ENCODE results near the gene LTK. TPM values are rescaled to one million over a fixed set of nuclear protein-coding genes. Genes with fewer than 3 reads are reported as not detected.

Gene LTK
- total and polyA plus RNA-seq, 8 donors = 1.2 to 25.2 (median 6.5) TPM

- TF ChIP-seq EP300 (IDR thresholded peaks at IDR 0.05) (no peak), POLR2AphosphoS5 (IDR thresholded peaks at IDR 0.05) (peak in 1 of 3 donors; percentile 30)
- peak; percentile 86 to 91 for DNase-seq
- H3K9me3 ChIP-seq = no peaks in the 10 kb centered on the region
- peaks cover 42 to 51% (median 44%) of the 10 kb centered on the region in 4 donors for H3K4me1 ChIP-seq
- H3K36me3 ChIP-seq = no peaks in the 10 kb centered on the region
- H3K4me3 ChIP-seq = peak within 1 kb of the TSS; percentile 58 to 76 (median 66)
- H3K27me3 ChIP-seq = peaks cover 0 to 77% (median 22%) of the 10 kb centered on the region in 3 donors
- peak within 1 kb of the TSS; percentile 76 to 91 (median 85) for H3K27ac ChIP-seq
- 0 to 1% (median 0%) methylated on average over 10 to 60 of the region's 60 CpGs for WGBS, 5 donors
- intact Hi-C loops (cut with DNase I; ENCODE audit: low total_unique reads) = no loop called here
Observed at GRCh38 chr15:41493205-41493901, 20.3 kb downstream of the LTK start, which contains the start of gene ITPKA. Gene ITPKA, plus strand, starts transcription at chr15:41493874. Its CDS starts 54 bp downstream, at chr15:41493928.

GRCh38 chr15:41492597-41493204, 20.9 kb downstream of the LTK start:
- TF ChIP-seq EP300 (IDR thresholded peaks at IDR 0.05) = no peak
- no peak for TF ChIP-seq POLR2AphosphoS5 (IDR thresholded peaks at IDR 0.05)
- TF ChIP-seq CTCF (IDR thresholded peaks at IDR 0.05) = no peak
- no peak for TF ChIP-seq POLR2A (IDR thresholded peaks at IDR 0.05)
- intact Hi-C loops (cut with DNase I; ENCODE audit: low total_unique reads) = no loop called here
- DNase-seq = no peak
- Histone ChIP-seq H3K4me3 (peak overlapping the region; percentile 58 to 76 (median 66)), H3K4me1 (peaks cover 42 to 51% (median 44%) of the 10 kb centered on the region in 4 donors), H3K27ac (peak overlapping the region; percentile 76 to 91 (median 85)), H3K36me3 (no peaks in the 10 kb centered on the region), H3K27me3 (peaks cover 0 to 75% (median 22%) of the 10 kb centered on the region in 3 donors), H3K9me3 (no peaks in the 10 kb centered on the region)
- 4 to 10% (median 9%) methylated on average over 15 of the region's 15 CpGs for WGBS, 5 donors

DNA sequence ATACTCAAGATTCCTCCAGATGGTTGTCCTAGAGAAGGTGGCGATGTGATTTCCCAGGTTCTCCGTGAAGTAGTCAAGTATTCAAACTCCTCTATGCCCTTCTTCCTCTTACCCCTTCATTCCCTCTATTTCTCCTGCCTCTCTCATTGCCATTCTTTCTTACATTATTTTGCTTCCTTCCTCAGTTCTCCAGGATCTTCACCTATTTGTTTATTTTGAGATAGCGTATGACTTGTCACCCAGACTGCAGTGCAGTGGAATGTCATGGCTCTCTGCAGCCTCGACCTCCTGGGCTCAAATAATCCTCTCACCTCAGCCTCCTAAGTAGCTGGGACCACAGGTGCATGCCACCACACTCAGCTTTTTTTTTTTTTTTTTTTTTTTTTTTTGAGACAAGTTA, 21.7 kb downstream of the LTK start:
- no peak overlapping the region for H3K27ac ChIP-seq
- DNase-seq = no peak
- no peaks in the 10 kb centered on the region for H3K9me3 ChIP-seq
- peaks cover 0 to 68% (median 22%) of the 10 kb centered on the region in 3 donors for H3K27me3 ChIP-seq
- H3K4me1 ChIP-seq = peaks cover 42 to 48% (median 44%) of the 10 kb centered on the region in 4 donors
- WGBS, 5 donors = 76 to 92% (median 79%) methylated on average over 4 of the region's 4 CpGs
- intact Hi-C loops (cut with DNase I; ENCODE audit: low total_unique reads) = no loop called here
- H3K36me3 ChIP-seq = no peaks in the 10 kb centered on the region
- H3K4me3 ChIP-seq = no peak overlapping the region
- TF ChIP-seq EP300 (IDR thresholded peaks at IDR 0.05) (no peak), POLR2AphosphoS5 (IDR thresholded peaks at IDR 0.05) (no peak), CTCF (IDR thresholded peaks at IDR 0.05) (no peak), POLR2A (IDR thresholded peaks at IDR 0.05) (no peak)

- intact Hi-C loops (cut with DNase I; ENCODE audit: low total_unique reads) = no loop called here
- Histone ChIP-seq H3K27me3 (peaks cover 0 to 58% (median 18%) of the 10 kb centered on the region in 3 donors), H3K27ac (no peak overlapping the region), H3K4me3 (no peak overlapping the region), H3K4me1 (peaks cover 28 to 35% (median 29%) of the 10 kb centered on the region in 4 donors), H3K36me3 (no peaks in the 10 kb centered on the region), H3K9me3 (no peaks in the 10 kb centered on the region)
- TF ChIP-seq EP300 (IDR thresholded peaks at IDR 0.05) (no peak), CTCF (IDR thresholded peaks at IDR 0.05) (no peak), POLR2AphosphoS5 (IDR thresholded peaks at IDR 0.05) (no peak), POLR2A (IDR thresholded peaks at IDR 0.05) (no peak)
- no peak for DNase-seq
- WGBS, 5 donors = 51 to 69% (median 57%) methylated on average over 4 of the region's 4 CpGs
Observed at GRCh38 chr15:41490355-41490754, 23.3 kb downstream of the LTK start.

Measured in stomach (tissue), 9 donors.